Activated CD4-positive, CD25-positive, alpha-beta regulatory T cell treated with anti-CD3 and anti-CD28 coated beads, Interleukin-2, amount 50 U/mL, for 16 hours (primary cell): ENCODE measurements around the gene HLA-DRA.

Experiments
- DNase-seq: peaks from one replicate; pipeline ENCODE4 v3.0.0-alpha.2; 2020; ENCODE audit warnings: low read depth, low spot score

The HLA-DRA gene

DNA sequence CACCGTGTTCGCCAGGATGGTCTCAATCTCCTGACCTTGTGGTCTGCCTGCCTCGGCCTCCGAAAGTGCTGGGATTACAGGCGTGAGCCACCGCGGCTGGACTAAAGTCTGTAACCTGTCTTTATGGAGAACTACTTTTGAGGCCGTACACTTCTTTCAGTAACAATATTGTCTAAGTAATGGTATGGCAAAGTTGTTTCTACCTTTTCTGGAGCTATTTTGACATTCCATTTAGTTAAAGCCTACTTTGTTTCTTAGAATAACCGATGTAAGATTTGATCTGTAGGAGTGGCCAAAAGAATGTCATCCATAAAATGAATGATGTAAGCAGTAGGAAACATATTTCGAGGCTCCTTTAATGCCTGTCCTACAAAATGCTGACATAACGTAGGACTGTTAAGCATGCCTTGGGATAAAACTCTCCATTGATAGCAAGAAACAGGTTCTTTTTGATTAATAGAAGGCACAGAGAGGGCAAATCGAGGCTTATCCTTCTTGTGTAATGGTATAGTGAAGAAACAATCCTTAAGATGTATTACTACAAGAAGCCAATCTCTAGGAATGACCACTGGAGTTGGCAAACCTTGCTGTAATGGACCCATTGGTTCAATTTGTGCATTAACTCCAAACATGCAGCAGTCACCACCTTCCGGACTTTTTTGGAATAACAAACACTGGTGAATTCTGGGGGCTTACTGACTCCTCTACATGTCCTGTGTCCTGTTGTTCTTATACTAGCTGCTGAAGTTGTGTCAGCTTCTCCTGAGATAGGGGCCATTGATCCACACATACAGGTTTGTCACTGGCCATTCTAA, 35.9 kb downstream of the HLA-DRA start:
- DNase-seq, result no peak

DNA sequence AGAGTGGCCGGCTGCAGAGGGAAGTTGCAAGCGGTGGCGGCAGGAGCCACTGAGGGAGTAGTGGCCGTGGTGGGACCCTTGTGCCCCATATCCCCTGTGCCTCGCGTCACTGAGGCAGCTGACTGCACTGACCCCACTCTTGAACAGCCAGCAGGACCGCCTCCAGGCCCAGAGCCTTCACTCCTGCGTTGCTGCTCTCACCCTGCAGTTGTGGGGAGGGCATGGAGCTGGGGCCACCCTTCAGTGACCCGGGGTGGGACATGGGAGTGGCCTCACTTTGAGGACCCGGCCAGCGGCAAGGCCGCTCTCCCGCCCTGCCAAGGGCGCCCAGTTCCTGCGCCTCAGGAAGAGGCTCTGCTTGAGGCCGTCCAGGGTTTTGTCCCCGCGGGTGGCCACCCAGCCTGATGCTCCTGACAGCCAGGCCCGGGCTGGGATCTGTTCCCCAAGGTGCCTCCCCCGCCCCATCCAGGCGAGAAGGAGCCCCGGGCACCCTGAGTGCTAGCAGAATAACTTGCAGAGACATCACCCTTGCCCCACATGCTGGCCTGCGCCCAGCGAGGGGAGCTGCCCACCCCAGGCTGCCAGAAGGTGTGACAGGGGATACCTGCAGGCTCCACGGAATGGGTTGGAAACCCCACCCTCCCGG, 44.4 kb downstream of the HLA-DRA start:
- no peak for DNase-seq

GRCh38 chr6:32484614-32484998, 44.9 kb downstream of the HLA-DRA start:
- DNase-seq, result no peak

DNA sequence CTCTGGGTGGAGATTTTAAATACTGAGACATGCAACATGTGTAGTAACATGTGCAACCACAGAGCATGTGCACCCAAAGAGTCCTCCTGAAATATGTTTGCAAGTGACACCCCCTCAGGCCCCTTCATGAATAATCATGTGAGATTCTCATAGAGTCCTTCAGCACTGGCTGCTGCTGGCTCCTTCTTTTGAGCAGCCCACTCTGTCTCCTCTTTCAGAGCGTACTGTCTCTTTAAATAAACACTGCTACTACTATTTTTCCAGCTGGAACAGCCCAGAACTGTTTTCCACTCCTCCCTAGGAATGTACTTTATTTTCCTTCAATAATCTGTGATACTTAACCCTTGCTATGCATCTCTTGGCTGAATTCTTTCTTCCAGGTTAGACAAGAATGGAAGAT, 48.4 kb downstream of the HLA-DRA start:
- DNase-seq, result no peak

- DNase-seq, result no peak
These were observed 52.0 kb downstream of the HLA-DRA start for GRCh38 chr6:32491700-32492099.

DNA sequence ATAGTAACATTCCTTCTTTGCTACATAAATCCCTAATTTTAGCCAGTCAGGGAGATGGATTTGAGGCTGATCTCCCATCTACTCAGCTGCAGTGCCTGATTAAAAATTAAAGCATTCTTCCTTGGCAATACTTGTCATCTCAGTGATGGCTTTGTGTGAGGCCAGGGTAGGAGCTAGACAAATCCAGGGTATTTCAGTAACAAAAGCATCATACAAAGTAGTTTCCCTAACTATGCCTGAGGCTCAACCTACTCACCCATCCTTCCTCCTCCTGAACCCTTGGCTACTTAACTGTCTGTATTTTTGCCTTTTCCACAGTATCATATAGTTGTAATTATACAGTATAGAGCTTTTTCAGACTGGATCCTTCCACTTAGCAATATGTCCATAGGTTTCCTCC, 52.7 kb downstream of the HLA-DRA start:
- no peak for DNase-seq
